Kidney (tissue), 14 donors: ENCODE data around the gene DLG2. TPM values are rescaled to one million over a fixed set of nuclear protein-coding genes. Genes with fewer than 3 reads are reported as not detected.

ENCODE experiments used
- DNase-seq, 5 donors: peaks; one replicate each; pipeline ENCODE4 v3.0.0-alpha.2; 2013 to 2020
- FAIRE-seq: peaks from 2 replicates; lab custom pipeline; 2012; peaks lifted over from hg19 to GRCh38; lab: Jason Lieb, UNC
- H3K27ac ChIP-seq, 2 donors: one replicate each; pipeline ENCODE4 v1.7.0; 2013; ENCODE audit warnings: low read depth in 2 of 2, low read length in 2 of 2, inconsistent platforms in 1 of 2
- H3K27me3 ChIP-seq: one replicate; pipeline ENCODE4 v1.7.1; 2013; ENCODE audit warnings: low read length, inconsistent platforms; ENCODE audit not compliant: control insufficient read depth, insufficient read depth
- H3K36me3 ChIP-seq, 3 donors: one replicate each; pipeline versions ENCODE4 v1.7.0 to v1.7.1; 2013; ENCODE audit warnings: low read length in 3 of 3, control low read depth in 1 of 3, inconsistent platforms in 1 of 3; ENCODE audit not compliant: insufficient read depth in 3 of 3, control insufficient read depth in 2 of 3
- H3K4me1 ChIP-seq, 3 donors: one replicate each; pipeline versions ENCODE4 v1.7.0 to v1.7.1; 2013; ENCODE audit warnings: low read length in 3 of 3, inconsistent platforms in 1 of 3, low read depth in 1 of 3; ENCODE audit not compliant: control insufficient read depth in 2 of 3, insufficient read depth in 2 of 3
- H3K4me3 ChIP-seq, 3 donors: one replicate each; pipeline versions ENCODE4 v1.7.0 to v1.8.1; 2013; ENCODE audit warnings: low read length in 3 of 3, control low read depth in 1 of 3, inconsistent platforms in 1 of 3
- H3K9ac ChIP-seq, 3 donors: one replicate each; pipeline versions ENCODE4 v1.7.0 to v1.7.1; 2013; ENCODE audit warnings: low read length in 3 of 3, control low read depth in 1 of 3, inconsistent platforms in 1 of 3
- H3K9me3 ChIP-seq, 3 donors: one replicate each; pipeline versions ENCODE4 v1.7.0 to v1.7.1; 2013; ENCODE audit warnings: low read length in 3 of 3, control low read depth in 1 of 3, inconsistent platforms in 1 of 3; ENCODE audit not compliant: control insufficient read depth in 2 of 3, insufficient read depth in 1 of 3
- CTCF ChIP-seq: IDR thresholded peaks from 3 replicates; pipeline ENCODE4 v1.5.1; 2012; ENCODE audit warnings: mild to moderate bottlenecking, moderate library complexity, borderline replicate concordance; ENCODE audit not compliant: insufficient read depth; ENCODE audit errors: extremely low read depth
- intact Hi-C: fragments of 100-400 bp; cut with DNase I; formaldehyde crosslinking; loops from one replicate; pipeline ENCODE4 v1.11.1; 2022
- polyA plus RNA-seq: library from polyadenylated mRNA; stranded (reverse); fragments of 350-450 nt; fragmentation: Illumina TruSeq; extraction: RNeasy Lipid Tissue Mini Kit (QIAGEN cat#74804); gene quantifications from one replicate; pipeline ENCODE4 v1.2.3, GENCODE V29; 2014; ENCODE audit warnings: low read depth, low replicate concordance; ENCODE audit not compliant: insufficient read depth
- total RNA-seq: library from RNA; stranded (reverse); fragmentation: NEBNext Ultra II Directional; extraction: Animal tissue kit (Norgen Biotek cat#: 25700); gene quantifications from one replicate; pipeline ENCODE4 v1.2.1, GENCODE V29; 2021
- donor health status: control.
- donor health status: control.
- donor health status: control.
- donor health status: control.
- donor health status: control.
- donor health status: DM: yes; HTN: yes; CAD: no.
- donor health status: Normal renal cell carcinoma (clear cell type).

DLG2 gene
- total and polyA plus RNA-seq, 2 donors from 2014 or later, result 2.9 to 7.2 TPM

GRCh38 chr11:83409891-83410290 is 2217.3 kb downstream of the DLG2 start:
- H3K27ac ChIP-seq, result no peak overlapping the region
- no peak for TF ChIP-seq CTCF
- H3K4me1 ChIP-seq, result no peaks in the 10 kb centered on the region

GRCh38 chr11:83409476-83409875 is 2217.7 kb downstream of the DLG2 start:
- no peak for DNase-seq
- Histone ChIP-seq H3K4me1 (no peaks in the 10 kb centered on the region), H3K9me3 (no peaks in the 10 kb centered on the region), H3K4me3 (no peak overlapping the region), H3K27ac (no peak overlapping the region), H3K27me3 (no peaks in the 10 kb centered on the region), H3K9ac (no peak overlapping the region), H3K36me3 (no peaks in the 10 kb centered on the region)
- intact Hi-C loops, result no loop called here
- FAIRE-seq, result no peak
- no peak for TF ChIP-seq CTCF

More at GRCh38 chr11:83409891-83410290, 2217.3 kb downstream of the DLG2 start:
- intact Hi-C loops, result no loop called here
- FAIRE-seq (no peak), DNase-seq (no peak)
- H3K4me3 ChIP-seq, result no peak overlapping the region
- H3K36me3 ChIP-seq, result no peaks in the 10 kb centered on the region
- H3K9me3 ChIP-seq, result no peaks in the 10 kb centered on the region
- no peaks in the 10 kb centered on the region for H3K27me3 ChIP-seq
- no peak overlapping the region for H3K9ac ChIP-seq

- no peak for DNase-seq
- no peak overlapping the region for H3K4me3 ChIP-seq
Observed at GRCh38 chr11:83408946-83409345, 2218.2 kb downstream of the DLG2 start.

More at GRCh38 chr11:83408946-83409345, 2218.2 kb downstream of the DLG2 start:
- intact Hi-C loops, result no loop called here
- H3K9ac ChIP-seq, result no peak overlapping the region
- no peak for TF ChIP-seq CTCF
- no peaks in the 10 kb centered on the region for H3K4me1 ChIP-seq
- H3K27ac ChIP-seq, result no peak overlapping the region
- FAIRE-seq, result no peak
- no peaks in the 10 kb centered on the region for H3K27me3 ChIP-seq
- no peaks in the 10 kb centered on the region for H3K36me3 ChIP-seq
- H3K9me3 ChIP-seq, result no peaks in the 10 kb centered on the region

Other genes with a start within 250 kb of the DLG2 start
- gene TMEM126B, start 1.2 kb upstream of the DLG2 start, total RNA-seq, result 51.5 TPM
- 54.7 TPM for gene TMEM126B, start 1.2 kb upstream of the DLG2 start, polyA plus RNA-seq
- 20.3 TPM for gene TMEM126A, start 20.6 kb upstream of the DLG2 start, total RNA-seq
- gene TMEM126A, start 20.6 kb upstream of the DLG2 start, polyA plus RNA-seq, result 63.8 TPM
- gene CREBZF, start 37.8 kb upstream of the DLG2 start, total RNA-seq, result 44.7 TPM
- gene CREBZF, start 37.8 kb upstream of the DLG2 start, polyA plus RNA-seq, result 15.2 TPM
- gene CCDC89, start 58.9 kb upstream of the DLG2 start, total RNA-seq, result 3.7 TPM
- gene CCDC89, start 58.9 kb upstream of the DLG2 start, polyA plus RNA-seq, result 2.7 TPM
- gene SYTL2, start 183.8 kb upstream of the DLG2 start, total RNA-seq, result 187 TPM
- 19.8 TPM for gene SYTL2, start 183.8 kb upstream of the DLG2 start, polyA plus RNA-seq
- not detected for gene CCDC83, start 228.0 kb upstream of the DLG2 start, total RNA-seq
- not detected for gene CCDC83, start 228.0 kb upstream of the DLG2 start, polyA plus RNA-seq